Keratinocyte (primary cell): ENCODE results near the gene CXCL6. TPM values are rescaled to one million over a fixed set of nuclear protein-coding genes. Genes with fewer than 3 reads are reported as not detected.
A peak's percentile ranks its signal among the peaks of the same experiment; 100 is the strongest.

ENCODE experiments used
- DNase-seq: peaks from one replicate; pipeline ENCODE4 v3.0.0-alpha.2; 2011; ENCODE audit warnings: low read depth, missing footprints, low spot score
- FAIRE-seq: peaks from 2 replicates; lab custom pipeline; 2011; peaks lifted over from hg19 to GRCh38; lab: Jason Lieb, UNC
- H2AFZ ChIP-seq: 2 replicates; pipeline ENCODE4 v1.6.0; 2012; ENCODE audit warnings: low read length, control low read depth, inconsistent platforms; ENCODE audit not compliant: control insufficient read depth
- H3K27ac ChIP-seq: 2 replicates; pipeline ENCODE4 v1.5.1; 2011; ENCODE audit warnings: low read length; ENCODE audit not compliant: control insufficient read depth, insufficient read depth
- H3K27me3 ChIP-seq: 3 replicates; pipeline ENCODE4 v1.6.0; 2011; ENCODE audit warnings: low read length; ENCODE audit not compliant: control insufficient read depth, insufficient read depth; ENCODE audit errors: extremely low read depth
- H3K36me3 ChIP-seq, 2 experiments: 2 replicates in 1 of 2; 3 replicates in 1 of 2; pipeline ENCODE4 v1.5.1; 2011; ENCODE audit warnings: low read length in 2 of 2, mild to moderate bottlenecking in 1 of 2; ENCODE audit not compliant: control insufficient read depth in 2 of 2, insufficient read depth in 2 of 2; ENCODE audit errors: extremely low read depth in 1 of 2
- H3K4me1 ChIP-seq: 3 replicates; pipeline ENCODE4 v1.5.1; 2011; ENCODE audit warnings: low read length; ENCODE audit not compliant: control insufficient read depth, insufficient read depth; ENCODE audit errors: extremely low read depth
- H3K4me2 ChIP-seq: 3 replicates; pipeline ENCODE4 v1.6.0; 2011; ENCODE audit warnings: low read depth, low read length; ENCODE audit not compliant: control insufficient read depth, insufficient read depth; ENCODE audit errors: extremely low read depth
- H3K4me3 ChIP-seq, 3 experiments: fragments of 200-600 bp in 1 of 3; sonication (generic) in 1 of 3; 2 replicates in 2 of 3; 3 replicates in 1 of 3; pipeline ENCODE4 v1.5.1; 2011 to 2016; ENCODE audit warnings: low read length in 3 of 3, mild to moderate bottlenecking in 3 of 3, control low read depth in 2 of 3, inconsistent platforms in 1 of 3, low read depth in 1 of 3, mixed read lengths in 1 of 3, mixed run types in 1 of 3, moderate library complexity in 1 of 3; ENCODE audit not compliant: control insufficient read depth in 2 of 3, insufficient read depth in 2 of 3; ENCODE audit errors: extremely low read depth in 1 of 3
- H3K79me2 ChIP-seq: 2 replicates; pipeline ENCODE4 v1.6.0; 2012; ENCODE audit warnings: low read length; ENCODE audit not compliant: control insufficient read depth, insufficient read depth
- H3K9ac ChIP-seq: 3 replicates; pipeline ENCODE4 v1.6.0; 2011; ENCODE audit warnings: low read length; ENCODE audit not compliant: control insufficient read depth, insufficient read depth; ENCODE audit errors: extremely low read depth
- H3K9me1 ChIP-seq: 3 replicates; pipeline ENCODE4 v1.6.0; 2011; ENCODE audit warnings: low read length; ENCODE audit not compliant: control insufficient read depth, insufficient read depth; ENCODE audit errors: extremely low read depth
- H3K9me3 ChIP-seq: 2 replicates; pipeline ENCODE4 v1.5.1; 2012; ENCODE audit warnings: low read depth, low read length; ENCODE audit not compliant: control insufficient read depth
- H4K20me1 ChIP-seq: 3 replicates; pipeline ENCODE4 v1.6.0; 2011; ENCODE audit warnings: low read length; ENCODE audit not compliant: control insufficient read depth, insufficient read depth; ENCODE audit errors: extremely low read depth
- CTCF ChIP-seq, 3 experiments: IDR thresholded peaks in 1 of 3; conservative IDR thresholded peaks in 1 of 3; optimal IDR thresholded peaks in 1 of 3; 2 replicates in 2 of 3; 3 replicates in 1 of 3; pipeline versions ENCODE3 to v1.5.1; 2011; ENCODE audit warnings: low read length in 3 of 3, mild to moderate bottlenecking in 3 of 3, moderate library complexity in 2 of 3, control low read depth in 1 of 3, inconsistent platforms in 1 of 3; ENCODE audit not compliant: insufficient read depth in 2 of 3; ENCODE audit errors: extremely low read depth in 1 of 3
- EZH2 ChIP-seq: IDR thresholded peaks from one replicate; pipeline ENCODE4 v1.6.1; 2012; ENCODE audit warnings: inconsistent platforms, mild to moderate bottlenecking, low read length, moderate library complexity
- dilution Hi-C: fragments of 300-500 bp; cut with MboI; formaldehyde crosslinking; loops from one replicate; pipeline ENCODE4 v1.7.0; 2020; ENCODE audit warnings: low sequenced_read_pairs; ENCODE audit not compliant: extremely low pct_ligation_motif_present
- polyA plus RNA-seq, 5 experiments: library from polyadenylated mRNA; depleted of rRNA in 3 of 5; stranded (reverse) in 3 of 5; stranded (forward) in 1 of 5; unstranded in 1 of 5; fragments of >200 nt; gene quantifications; 1 replicate in 1 of 5; 2 replicates in 3 of 5; 3 replicates in 1 of 5; pipeline versions ENCODE4 v1.2.1 to v1.2.3, GENCODE V29; 2011 to 2012; ENCODE audit warnings: missing spikeins in 2 of 5, low read depth in 1 of 5, low replicate concordance in 1 of 5

CXCL6 gene
- polyA plus RNA-seq, 1 donor (not counting 4 experiments of a cell fraction or from before 2014, with no cell fraction given) = 0.08 TPM

- dilution Hi-C loops = no loop called here
- Histone ChIP-seq H3K36me3 (no peaks in the 10 kb centered on the region), H2AFZ (peak overlapping the region; percentile 79), H3K27me3 (no peaks in the 10 kb centered on the region), H3K4me1 (peaks cover 24% of the 10 kb centered on the region), H3K9me1 (no peaks in the 10 kb centered on the region), H3K79me2 (no peaks in the 10 kb centered on the region), H3K27ac (peak overlapping the region; percentile 16), H4K20me1 (no peaks in the 10 kb centered on the region), H3K4me3 (no peak overlapping the region), H3K9ac (no peak overlapping the region), H3K4me2 (peak overlapping the region; percentile 52), H3K9me3 (no peaks in the 10 kb centered on the region)
- TF ChIP-seq CTCF (optimal IDR thresholded peaks at IDR 0.05 in 1 of 3, IDR thresholded peaks at IDR 0.05 in 1 of 3, conservative IDR thresholded peaks at IDR 0.05 in 1 of 3; ENCODE audit: extremely low read depth in 1 of 3, insufficient read depth in 2 of 3, low read length in 3 of 3) (no peak), EZH2 (no peak)
- FAIRE-seq (peak; percentile 79), DNase-seq (no peak)
These were observed 46.8 kb downstream of the CXCL6 start for GRCh38 chr4:73883306-73883705.

GRCh38 chr4:73885574-73886267 is 49.2 kb downstream of the CXCL6 start:
- peak overlapping the region; percentile 59 for H3K4me2 ChIP-seq

More at GRCh38 chr4:73885574-73886267, 49.2 kb downstream of the CXCL6 start:
- peak overlapping the region; percentile 64 for H2AFZ ChIP-seq
- TF ChIP-seq EZH2 = no peak
- no peak for TF ChIP-seq CTCF (optimal IDR thresholded peaks at IDR 0.05 in 1 of 3, IDR thresholded peaks at IDR 0.05 in 1 of 3, conservative IDR thresholded peaks at IDR 0.05 in 1 of 3; ENCODE audit: extremely low read depth in 1 of 3, insufficient read depth in 2 of 3, low read length in 3 of 3)
- no peaks in the 10 kb centered on the region for H3K27me3 ChIP-seq
- peaks cover 24% of the 10 kb centered on the region for H3K4me1 ChIP-seq
- DNase-seq = no peak
- no peak overlapping the region for H3K9ac ChIP-seq
- no peak overlapping the region for H3K27ac ChIP-seq
- no peaks in the 10 kb centered on the region for H3K36me3 ChIP-seq
- H3K9me1 ChIP-seq = no peaks in the 10 kb centered on the region
- H3K4me3 ChIP-seq = no peak overlapping the region
- no peaks in the 10 kb centered on the region for H3K9me3 ChIP-seq
- dilution Hi-C loops = no loop called here
- no peaks in the 10 kb centered on the region for H4K20me1 ChIP-seq
- H3K79me2 ChIP-seq = no peaks in the 10 kb centered on the region
- peak; percentile 87 for FAIRE-seq

Other genes starting within 250 kb of the CXCL6 start
- 3.6 to 6.5 TPM (median 4.4 TPM) in 3 replicates for gene RASSF6, start 216.2 kb upstream of the CXCL6 start, polyA plus RNA-seq
- gene CXCL8, start 96.1 kb upstream of the CXCL6 start, polyA plus RNA-seq = 2.7 to 65.4 TPM (median 23.4 TPM) in 3 replicates
- not detected in 3 replicates for gene PF4V1, start 16.6 kb downstream of the CXCL6 start, polyA plus RNA-seq
- gene CXCL1, start 32.7 kb downstream of the CXCL6 start, polyA plus RNA-seq = 12.0 to 40.7 TPM (median 35.5 TPM) in 3 replicates
- 0.16 TPM in 1 of 3 replicates, not detected in the others for gene PF4, start 145.3 kb downstream of the CXCL6 start, polyA plus RNA-seq
- gene PPBP, start 151.5 kb downstream of the CXCL6 start, polyA plus RNA-seq = 0.42 to 1.0 TPM (median 0.68 TPM) in 3 replicates
- 0.39 to 1.5 TPM (median 0.76 TPM) in 3 replicates for gene CXCL5, start 162.0 kb downstream of the CXCL6 start, polyA plus RNA-seq
- 2.9 to 10.8 TPM (median 6.3 TPM) in 3 replicates for gene CXCL3, start 202.0 kb downstream of the CXCL6 start, polyA plus RNA-seq